ENCODE data around the gene NKG7. TPM values are rescaled to one million over a fixed set of nuclear protein-coding genes. Genes with fewer than 3 reads are reported as not detected.
A peak's percentile ranks its signal among the peaks of the same experiment; 100 is the strongest.

Gene NKG7
- total and polyA plus RNA-seq, 2 of the 13 experiments (the other 11 are each of a cell fraction or from before 2014, with no cell fraction given) = 0.40 TPM; not detected in 1

GRCh38 chr19:51339687-51340656 lies 32.5 kb downstream of the NKG7 start (continued):
- TF ChIP-seq FOXP4 (CRISPR knock-in tag; IDR thresholded peaks at IDR 0.05) (no peak), REST (IDR thresholded peaks at IDR 0.05; ENCODE audit: borderline replicate concordance in 1 of 2, low read depth in 1 of 2, low read length in 2 of 2) (no peak), CSRNP2 (CRISPR knock-in tag; conservative IDR thresholded peaks at IDR 0.05; ENCODE audit: low read depth) (no peak), CEBPG (CRISPR knock-in tag; IDR thresholded peaks at IDR 0.05) (no peak), ATF7 (IDR thresholded peaks at IDR 0.05) (no peak), ATF7 (CRISPR knock-in tag; IDR thresholded peaks at IDR 0.05) (no peak), RARG (CRISPR knock-in tag; IDR thresholded peaks at IDR 0.05; ENCODE audit: low read depth) (no peak), ZBTB20 (CRISPR knock-in tag; IDR thresholded peaks at IDR 0.05; ENCODE audit: borderline replicate concordance, low read depth) (no peak), NCOA2 (CRISPR knock-in tag; IDR thresholded peaks at IDR 0.05) (no peak), ZNF512B (CRISPR knock-in tag; IDR thresholded peaks at IDR 0.05; ENCODE audit: borderline replicate concordance) (no peak), TMF1 (CRISPR knock-in tag; IDR thresholded peaks at IDR 0.05; ENCODE audit: low read depth) (peak; percentile 77; the same call in 1 of the 2 replicates), SRSF1 (optimal IDR thresholded peaks at IDR 0.05; ENCODE audit: low read depth, low read length) (no peak), KAT7 (CRISPR knock-in tag; IDR thresholded peaks at IDR 0.05; ENCODE audit: borderline replicate concordance) (no peak), WIZ (CRISPR knock-in tag; IDR thresholded peaks at IDR 0.05) (no peak)
- TF ChIP-seq, protein P1, sequence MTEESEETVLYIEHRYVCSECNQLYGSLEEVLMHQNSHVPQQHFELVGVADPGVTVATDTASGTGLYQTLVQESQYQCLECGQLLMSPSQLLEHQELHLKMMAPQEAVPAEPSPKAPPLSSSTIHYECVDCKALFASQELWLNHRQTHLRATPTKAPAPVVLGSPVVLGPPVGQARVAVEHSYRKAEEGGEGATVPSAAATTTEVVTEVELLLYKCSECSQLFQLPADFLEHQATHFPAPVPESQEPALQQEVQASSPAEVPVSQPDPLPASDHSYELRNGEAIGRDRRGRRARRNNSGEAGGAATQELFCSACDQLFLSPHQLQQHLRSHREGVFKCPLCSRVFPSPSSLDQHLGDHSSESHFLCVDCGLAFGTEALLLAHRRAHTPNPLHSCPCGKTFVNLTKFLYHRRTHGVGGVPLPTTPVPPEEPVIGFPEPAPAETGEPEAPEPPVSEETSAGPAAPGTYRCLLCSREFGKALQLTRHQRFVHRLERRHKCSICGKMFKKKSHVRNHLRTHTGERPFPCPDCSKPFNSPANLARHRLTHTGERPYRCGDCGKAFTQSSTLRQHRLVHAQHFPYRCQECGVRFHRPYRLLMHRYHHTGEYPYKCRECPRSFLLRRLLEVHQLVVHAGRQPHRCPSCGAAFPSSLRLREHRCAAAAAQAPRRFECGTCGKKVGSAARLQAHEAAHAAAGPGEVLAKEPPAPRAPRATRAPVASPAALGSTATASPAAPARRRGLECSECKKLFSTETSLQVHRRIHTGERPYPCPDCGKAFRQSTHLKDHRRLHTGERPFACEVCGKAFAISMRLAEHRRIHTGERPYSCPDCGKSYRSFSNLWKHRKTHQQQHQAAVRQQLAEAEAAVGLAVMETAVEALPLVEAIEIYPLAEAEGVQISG (CRISPR knock-in tag; IDR thresholded peaks at IDR 0.05) = no peak

All from HepG2 (cell line).